Stomach (tissue), 4 donors: ENCODE results near the gene SMIM36.

Source experiments
- EP300 ChIP-seq: sonication (generic); formaldehyde crosslinking; IDR thresholded peaks from one replicate; pipeline ENCODE4 v1.6.1; 2017; ENCODE audit warnings: antibody characterized with exemption
- POLR2A ChIP-seq, 4 donors: fragments of 450-650 bp; IDR thresholded peaks; one replicate each; pipeline ENCODE4 v1.6.1; 2016; ENCODE audit warnings: antibody characterized with exemption in 4 of 4, control low read depth in 2 of 4, mild to moderate bottlenecking in 1 of 4, moderate library complexity in 1 of 4
- POLR2AphosphoS5 ChIP-seq, 3 donors: sonication (generic); formaldehyde crosslinking; IDR thresholded peaks; one replicate each; pipeline ENCODE4 v1.6.1; 2016; ENCODE audit warnings: antibody characterized with exemption in 3 of 3
- TF ChIP-seq, protein P1 (sequence below), 7 experiments: fragments of 450-650 bp in 4 of 7; fragments of 200-600 bp in 3 of 7; sonication (generic) in 3 of 7; IDR thresholded peaks; one replicate each; pipeline ENCODE4 v1.5.1; 2016 to 2019; ENCODE audit warnings: antibody characterized with exemption in 7 of 7, control low read depth in 2 of 7, mild to moderate bottlenecking in 1 of 7

- TF ChIP-seq, protein P1, sequence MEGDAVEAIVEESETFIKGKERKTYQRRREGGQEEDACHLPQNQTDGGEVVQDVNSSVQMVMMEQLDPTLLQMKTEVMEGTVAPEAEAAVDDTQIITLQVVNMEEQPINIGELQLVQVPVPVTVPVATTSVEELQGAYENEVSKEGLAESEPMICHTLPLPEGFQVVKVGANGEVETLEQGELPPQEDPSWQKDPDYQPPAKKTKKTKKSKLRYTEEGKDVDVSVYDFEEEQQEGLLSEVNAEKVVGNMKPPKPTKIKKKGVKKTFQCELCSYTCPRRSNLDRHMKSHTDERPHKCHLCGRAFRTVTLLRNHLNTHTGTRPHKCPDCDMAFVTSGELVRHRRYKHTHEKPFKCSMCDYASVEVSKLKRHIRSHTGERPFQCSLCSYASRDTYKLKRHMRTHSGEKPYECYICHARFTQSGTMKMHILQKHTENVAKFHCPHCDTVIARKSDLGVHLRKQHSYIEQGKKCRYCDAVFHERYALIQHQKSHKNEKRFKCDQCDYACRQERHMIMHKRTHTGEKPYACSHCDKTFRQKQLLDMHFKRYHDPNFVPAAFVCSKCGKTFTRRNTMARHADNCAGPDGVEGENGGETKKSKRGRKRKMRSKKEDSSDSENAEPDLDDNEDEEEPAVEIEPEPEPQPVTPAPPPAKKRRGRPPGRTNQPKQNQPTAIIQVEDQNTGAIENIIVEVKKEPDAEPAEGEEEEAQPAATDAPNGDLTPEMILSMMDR (IDR thresholded peaks at IDR 0.05): no peak
- TF ChIP-seq POLR2A (IDR thresholded peaks at IDR 0.05) (no peak), POLR2AphosphoS5 (IDR thresholded peaks at IDR 0.05) (no peak), EP300 (no peak)
Measured at GRCh38 chr17:55492781-55493341, 18.4 kb downstream of the SMIM36 start.
